ENCODE data around the gene A3GALT2.
A peak's percentile ranks its signal among the peaks of the same experiment; 100 is the strongest.

The A3GALT2 gene

GRCh38 chr1:33330361-33330890 is 9.5 kb upstream of the A3GALT2 start:
- H3K36me3 ChIP-seq (ENCODE audit: control insufficient read depth in 1 of 2, insufficient read depth in 2 of 2, low read depth in 1 of 2, low read length in 2 of 2), result peaks cover 73 to 94% of the 10 kb centered on the region in 2 experiments
- H2BK12ac ChIP-seq (ENCODE audit: low read length in 2 of 2), result no peak overlapping the region
- H3K4ac ChIP-seq (ENCODE audit: low read depth in 1 of 2, low read length in 2 of 2), result no peak overlapping the region
- no peak overlapping the region for H3K14ac ChIP-seq (ENCODE audit: low read length in 2 of 2)
- no peak overlapping the region for H3K4me3 ChIP-seq (ENCODE audit: insufficient read depth in 1 of 2, low read depth in 1 of 2, low read length in 2 of 2)
- H3K9me3 ChIP-seq (ENCODE audit: control insufficient read depth, low read length), result no peaks in the 10 kb centered on the region
- H4K91ac ChIP-seq (ENCODE audit: low read length), result no peak overlapping the region
- 92% methylated on average over 3 of the region's 3 CpGs for WGBS
- no peak overlapping the region for H3K4me2 ChIP-seq (ENCODE audit: low read length, poor library complexity, severe bottlenecking)
- H2BK15ac ChIP-seq (ENCODE audit: low read depth, poor library complexity, severe bottlenecking), result no peak overlapping the region
- H2BK5ac ChIP-seq (ENCODE audit: low read depth, low read length, poor library complexity, severe bottlenecking), result no peak overlapping the region
- no peak overlapping the region for H2BK120ac ChIP-seq (ENCODE audit: low read depth, low read length)
- H3K18ac ChIP-seq (ENCODE audit: low read depth in 1 of 2, low read length in 2 of 2), result no peak overlapping the region
- H3K27ac ChIP-seq (ENCODE audit: low read length, poor library complexity, severe bottlenecking), result peak overlapping the region; percentile 38
- H3K79me1 ChIP-seq (replicated peaks; ENCODE audit: low read length, poor library complexity, severe bottlenecking), result peaks cover 8% of the 10 kb centered on the region
- H3K9ac ChIP-seq (ENCODE audit: low read length), result peak overlapping the region; percentile 13
- H3K4me1 ChIP-seq (ENCODE audit: control insufficient read depth, insufficient read depth, low read depth, low read length), result peaks cover 50% of the 10 kb centered on the region
- peak overlapping the region; percentile 72 for H4K8ac ChIP-seq (ENCODE audit: low read length)
- H3K23ac ChIP-seq (ENCODE audit: low read length in 2 of 2), result no peak overlapping the region
- H2AFZ ChIP-seq (ENCODE audit: low read depth, low read length), result no peak overlapping the region
- no peaks in the 10 kb centered on the region for H3K27me3 ChIP-seq (ENCODE audit: control insufficient read depth in 1 of 2, insufficient read depth in 1 of 2, low read length in 2 of 2)
- DNase-seq, result no peak
- peak overlapping the region; percentile 62 for H2AK5ac ChIP-seq (ENCODE audit: low read length, severe bottlenecking)

- Histone ChIP-seq H2AK5ac (ENCODE audit: low read length, severe bottlenecking) (no peak overlapping the region), H3K4me2 (ENCODE audit: low read length, poor library complexity, severe bottlenecking) (no peak overlapping the region), H3K4ac (ENCODE audit: low read depth in 1 of 2, low read length in 2 of 2) (peak overlapping the region in 1 of 2 experiments; percentile 25), H3K23ac (ENCODE audit: low read length in 2 of 2) (no peak overlapping the region), H3K36me3 (ENCODE audit: control insufficient read depth in 1 of 2, insufficient read depth in 2 of 2, low read depth in 1 of 2, low read length in 2 of 2) (peaks cover 76 to 94% of the 10 kb centered on the region in 2 experiments), H3K18ac (ENCODE audit: low read depth in 1 of 2, low read length in 2 of 2) (no peak overlapping the region), H4K91ac (ENCODE audit: low read length) (peak overlapping the region; percentile 25), H3K27ac (ENCODE audit: low read length, poor library complexity, severe bottlenecking) (peak overlapping the region; percentile 6), H3K9ac (ENCODE audit: low read length) (peak overlapping the region; percentile 50), H3K14ac (ENCODE audit: low read length in 2 of 2) (no peak overlapping the region), H2BK15ac (ENCODE audit: low read depth, poor library complexity, severe bottlenecking) (no peak overlapping the region), H4K8ac (ENCODE audit: low read length) (peak overlapping the region; percentile 2), H2BK5ac (ENCODE audit: low read depth, low read length, poor library complexity, severe bottlenecking) (no peak overlapping the region), H3K27me3 (ENCODE audit: control insufficient read depth in 1 of 2, insufficient read depth in 1 of 2, low read length in 2 of 2) (no peaks in the 10 kb centered on the region), H2AFZ (ENCODE audit: low read depth, low read length) (no peak overlapping the region), H3K9me3 (ENCODE audit: control insufficient read depth, low read length) (no peaks in the 10 kb centered on the region), H2BK120ac (ENCODE audit: low read depth, low read length) (no peak overlapping the region), H3K4me3 (ENCODE audit: insufficient read depth in 1 of 2, low read depth in 1 of 2, low read length in 2 of 2) (no peak overlapping the region), H3K79me1 (replicated peaks; ENCODE audit: low read length, poor library complexity, severe bottlenecking) (peaks cover 9% of the 10 kb centered on the region), H2BK12ac (ENCODE audit: low read length in 2 of 2) (no peak overlapping the region), H3K4me1 (ENCODE audit: control insufficient read depth, insufficient read depth, low read depth, low read length) (peaks cover 48% of the 10 kb centered on the region)
- 94% methylated on average over 19 of the region's 19 CpGs for WGBS
- DNase-seq, result no peak
Measured at GRCh38 chr1:33329600-33330305, 8.9 kb upstream of the A3GALT2 start.

- 96% methylated on average over 12 of the region's 12 CpGs for WGBS
Measured at GRCh38 chr1:33328817-33329216, 7.9 kb upstream of the A3GALT2 start.

GRCh38 chr1:33327587-33328325 is 6.9 kb upstream of the A3GALT2 start:
- peaks cover 21% of the 10 kb centered on the region for H3K79me1 ChIP-seq (replicated peaks; ENCODE audit: low read length, poor library complexity, severe bottlenecking)
- H3K4ac ChIP-seq (ENCODE audit: low read depth in 1 of 2, low read length in 2 of 2), result no peak overlapping the region
- no peak overlapping the region for H3K23ac ChIP-seq (ENCODE audit: low read length in 2 of 2)
- no peak overlapping the region for H2AK5ac ChIP-seq (ENCODE audit: low read length, severe bottlenecking)
- DNase-seq, result peak; percentile 96
- H3K27me3 ChIP-seq (ENCODE audit: control insufficient read depth in 1 of 2, insufficient read depth in 1 of 2, low read length in 2 of 2), result no peaks in the 10 kb centered on the region
- no peak overlapping the region for H4K91ac ChIP-seq (ENCODE audit: low read length)
- H2BK12ac ChIP-seq (ENCODE audit: low read length in 2 of 2), result no peak overlapping the region
- WGBS, result 70% methylated on average over 7 of the region's 9 CpGs
- peaks cover 49% of the 10 kb centered on the region for H3K4me1 ChIP-seq (ENCODE audit: control insufficient read depth, insufficient read depth, low read depth, low read length)
- peak overlapping the region; percentile 50 for H3K9ac ChIP-seq (ENCODE audit: low read length)
- no peak overlapping the region for H2BK5ac ChIP-seq (ENCODE audit: low read depth, low read length, poor library complexity, severe bottlenecking)
- H3K14ac ChIP-seq (ENCODE audit: low read length in 2 of 2), result no peak overlapping the region
- no peaks in the 10 kb centered on the region for H3K9me3 ChIP-seq (ENCODE audit: control insufficient read depth, low read length)
- H3K4me3 ChIP-seq (ENCODE audit: insufficient read depth in 1 of 2, low read depth in 1 of 2, low read length in 2 of 2), result no peak overlapping the region
- no peak overlapping the region for H2BK15ac ChIP-seq (ENCODE audit: low read depth, poor library complexity, severe bottlenecking)
- H2AFZ ChIP-seq (ENCODE audit: low read depth, low read length), result no peak overlapping the region
- H3K4me2 ChIP-seq (ENCODE audit: low read length, poor library complexity, severe bottlenecking), result no peak overlapping the region
- H4K8ac ChIP-seq (ENCODE audit: low read length), result no peak overlapping the region
- peak overlapping the region; percentile 76 for H3K27ac ChIP-seq (ENCODE audit: low read length, poor library complexity, severe bottlenecking)
- peak overlapping the region in 1 of 2 experiments; percentile 21 for H3K18ac ChIP-seq (ENCODE audit: low read depth in 1 of 2, low read length in 2 of 2)
- no peak overlapping the region for H2BK120ac ChIP-seq (ENCODE audit: low read depth, low read length)
- peaks cover 84 to 100% of the 10 kb centered on the region in 2 experiments for H3K36me3 ChIP-seq (ENCODE audit: control insufficient read depth in 1 of 2, insufficient read depth in 2 of 2, low read depth in 1 of 2, low read length in 2 of 2)

More at GRCh38 chr1:33328817-33329216, 7.9 kb upstream of the A3GALT2 start:
- Histone ChIP-seq H3K4me2 (ENCODE audit: low read length, poor library complexity, severe bottlenecking) (no peak overlapping the region), H3K79me1 (replicated peaks; ENCODE audit: low read length, poor library complexity, severe bottlenecking) (peaks cover 15% of the 10 kb centered on the region), H2BK15ac (ENCODE audit: low read depth, poor library complexity, severe bottlenecking) (no peak overlapping the region), H2AK5ac (ENCODE audit: low read length, severe bottlenecking) (no peak overlapping the region), H3K9ac (ENCODE audit: low read length) (peak overlapping the region; percentile 50), H2BK120ac (ENCODE audit: low read depth, low read length) (no peak overlapping the region), H3K27ac (ENCODE audit: low read length, poor library complexity, severe bottlenecking) (peak overlapping the region; percentile 76), H4K91ac (ENCODE audit: low read length) (no peak overlapping the region), H3K23ac (ENCODE audit: low read length in 2 of 2) (no peak overlapping the region), H4K8ac (ENCODE audit: low read length) (no peak overlapping the region), H2AFZ (ENCODE audit: low read depth, low read length) (no peak overlapping the region), H2BK12ac (ENCODE audit: low read length in 2 of 2) (no peak overlapping the region), H3K14ac (ENCODE audit: low read length in 2 of 2) (no peak overlapping the region), H3K4me3 (ENCODE audit: insufficient read depth in 1 of 2, low read depth in 1 of 2, low read length in 2 of 2) (peak overlapping the region in 1 of 2 experiments; percentile 39), H3K18ac (ENCODE audit: low read depth in 1 of 2, low read length in 2 of 2) (peak overlapping the region in 1 of 2 experiments; percentile 14), H3K36me3 (ENCODE audit: control insufficient read depth in 1 of 2, insufficient read depth in 2 of 2, low read depth in 1 of 2, low read length in 2 of 2) (peaks cover 80 to 100% of the 10 kb centered on the region in 2 experiments), H3K4ac (ENCODE audit: low read depth in 1 of 2, low read length in 2 of 2) (no peak overlapping the region), H3K4me1 (ENCODE audit: control insufficient read depth, insufficient read depth, low read depth, low read length) (peaks cover 49% of the 10 kb centered on the region), H2BK5ac (ENCODE audit: low read depth, low read length, poor library complexity, severe bottlenecking) (no peak overlapping the region), H3K9me3 (ENCODE audit: control insufficient read depth, low read length) (no peaks in the 10 kb centered on the region), H3K27me3 (ENCODE audit: control insufficient read depth in 1 of 2, insufficient read depth in 1 of 2, low read length in 2 of 2) (no peaks in the 10 kb centered on the region)
- no peak for DNase-seq

Measured in mesenchymal stem cell (in vitro differentiated cells and primary cell).